ENCODE measurements around the gene SNX22.

DNA sequence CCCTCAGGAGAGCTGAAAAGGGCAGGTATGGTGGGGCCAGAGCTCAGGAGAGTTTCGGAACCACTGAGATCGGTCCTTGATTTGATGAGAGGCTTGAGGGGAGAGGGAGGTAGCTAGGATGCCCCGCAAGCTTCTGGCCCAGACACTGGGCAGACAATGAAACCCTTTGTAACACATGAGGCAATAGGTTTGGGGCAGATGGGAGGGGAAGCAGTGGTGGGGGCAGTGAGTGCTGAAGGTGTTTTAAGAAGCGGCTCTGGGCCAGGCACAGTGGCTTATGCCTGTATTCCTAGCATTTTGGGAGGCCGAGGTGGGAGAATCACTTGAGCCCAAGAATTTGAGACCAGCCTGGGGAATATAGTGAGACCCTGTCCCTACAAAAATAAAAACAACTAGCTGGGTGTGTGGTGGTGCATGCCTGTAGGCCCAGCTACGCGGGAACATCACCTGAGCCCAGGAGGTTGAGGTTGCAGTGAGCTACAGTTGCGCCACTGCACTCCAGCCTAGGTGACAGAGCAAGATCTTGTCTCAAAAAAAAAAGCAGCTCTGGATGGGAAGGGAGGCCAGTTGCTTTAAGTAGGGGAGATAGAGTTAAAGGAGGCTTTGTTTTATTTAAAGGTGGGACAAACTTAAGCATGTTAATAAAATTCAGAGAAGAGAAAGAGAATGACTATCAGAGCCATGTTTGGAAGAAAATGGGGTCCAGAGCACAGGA lies 9.6 kb upstream of the SNX22 start:
- TF ChIP-seq CTCF (IDR thresholded peaks at IDR 0.05) = no peak
- no peak for TF ChIP-seq POLR2A (IDR thresholded peaks at IDR 0.05)

Measured in Peyer's patch (tissue), 4 donors.